HG02870 (cell line): ENCODE measurements around the gene SFXN5.

Experiments
- ATAC-seq: cut with Tn5 transposase; IDR thresholded peaks from one replicate; pipeline ENCODE4 v1.9.1; 2021; ENCODE audit warnings: mild to moderate bottlenecking, moderate library complexity; ENCODE audit not compliant: unreplicated experiment

The SFXN5 gene

GRCh38 chr2:72981536-72981935, 90.0 kb downstream of the SFXN5 start:
- no peak for ATAC-seq

- ATAC-seq: no peak
Measured at GRCh38 chr2:72980535-72981217, 90.8 kb downstream of the SFXN5 start.

GRCh38 chr2:72979896-72980295, 91.6 kb downstream of the SFXN5 start:
- no peak for ATAC-seq

GRCh38 chr2:72975017-72975416, 96.5 kb downstream of the SFXN5 start:
- no peak for ATAC-seq

- no peak for ATAC-seq
Measured at GRCh38 chr2:72974436-72974754, 97.1 kb downstream of the SFXN5 start.

GRCh38 chr2:72973566-72974435, 97.7 kb downstream of the SFXN5 start:
- peak; percentile 66 for ATAC-seq

GRCh38 chr2:72973137-72973535, 98.4 kb downstream of the SFXN5 start:
- no peak for ATAC-seq

- no peak for ATAC-seq
Measured at GRCh38 chr2:72972352-72973136, 99.0 kb downstream of the SFXN5 start.

GRCh38 chr2:72971036-72971435, 100.5 kb downstream of the SFXN5 start:
- ATAC-seq: no peak

- ATAC-seq: no peak
Measured at GRCh38 chr2:72969706-72970105, 101.8 kb downstream of the SFXN5 start.

GRCh38 chr2:72968286-72968685, 103.2 kb downstream of the SFXN5 start:
- ATAC-seq: no peak

GRCh38 chr2:72965770-72966450, 105.6 kb downstream of the SFXN5 start:
- ATAC-seq: no peak

- ATAC-seq: no peak
Measured at GRCh38 chr2:72965016-72965415, 106.5 kb downstream of the SFXN5 start.

- ATAC-seq: no peak
Measured at GRCh38 chr2:72964146-72964525, 107.4 kb downstream of the SFXN5 start.

- ATAC-seq: no peak
Measured at GRCh38 chr2:72963423-72964145, 107.9 kb downstream of the SFXN5 start.

GRCh38 chr2:72962911-72963310, 108.6 kb downstream of the SFXN5 start:
- ATAC-seq: no peak

GRCh38 chr2:72961853-72962468, 109.6 kb downstream of the SFXN5 start:
- no peak for ATAC-seq

- ATAC-seq: no peak
Measured at GRCh38 chr2:72961036-72961720, 110.3 kb downstream of the SFXN5 start.
